IPS-NIHi7 (cell line): ENCODE measurements around the gene ADSS2.
"Not testable (repeated sequence)": the region's sequence is repeated elsewhere in the genome, so short reads cannot be mapped to it uniquely, and the experiment has no call there.

Source experiments
- DNase-seq: peaks from one replicate; pipeline ENCODE4 v3.0.0; 2012; ENCODE audit warnings: mixed read lengths; ENCODE audit errors: extremely low spot score

ADSS2 gene

DNA sequence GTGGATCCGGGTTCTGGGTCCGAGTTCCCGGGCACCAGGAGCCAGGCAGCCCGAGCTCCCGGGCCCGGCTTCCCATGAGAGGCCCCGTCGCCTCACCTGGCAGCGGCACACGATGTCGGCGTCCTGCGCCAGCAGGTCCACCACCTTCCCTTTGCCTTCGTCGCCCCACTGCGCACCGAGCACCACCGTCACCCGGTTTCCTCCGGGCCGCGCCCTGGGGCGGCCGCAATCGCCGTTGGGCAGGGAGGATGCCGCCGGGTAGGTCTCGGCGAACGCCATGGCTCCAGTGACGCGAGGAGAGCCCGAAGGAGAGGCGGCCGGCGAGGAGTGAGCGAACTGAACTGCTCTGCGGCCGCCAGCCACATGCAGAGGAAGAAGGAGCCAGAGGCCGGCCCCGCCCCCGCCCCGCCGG is at the start of gene ADSS2:
Gene ADSS2 (minus strand): TSS at position 371 of the 412 bp plus-strand sequence. CDS start 92 bp downstream, at position 279.
- DNase-seq: no peak

DNA sequence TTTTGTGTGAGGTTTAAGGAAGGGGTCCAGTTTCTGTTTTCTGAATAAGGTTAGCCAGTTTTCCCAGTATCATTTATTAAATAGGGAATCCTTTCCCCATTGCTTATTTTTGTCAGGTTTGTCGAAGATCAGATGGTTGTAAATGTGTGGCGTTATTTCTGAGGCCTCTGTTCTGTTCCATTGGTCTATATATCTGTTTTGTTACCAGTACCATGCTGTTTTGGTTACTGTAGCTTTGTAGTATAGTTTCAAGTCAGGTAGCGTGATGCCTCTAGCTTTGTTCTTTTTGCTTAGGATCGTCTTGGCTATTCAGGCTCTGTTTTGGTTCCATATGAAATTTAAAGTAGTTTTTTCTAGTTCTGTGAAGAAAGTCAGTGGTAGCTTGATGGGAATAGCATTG is 48.8 kb upstream of the ADSS2 start:
- not testable (repeated sequence) for DNase-seq

DNA sequence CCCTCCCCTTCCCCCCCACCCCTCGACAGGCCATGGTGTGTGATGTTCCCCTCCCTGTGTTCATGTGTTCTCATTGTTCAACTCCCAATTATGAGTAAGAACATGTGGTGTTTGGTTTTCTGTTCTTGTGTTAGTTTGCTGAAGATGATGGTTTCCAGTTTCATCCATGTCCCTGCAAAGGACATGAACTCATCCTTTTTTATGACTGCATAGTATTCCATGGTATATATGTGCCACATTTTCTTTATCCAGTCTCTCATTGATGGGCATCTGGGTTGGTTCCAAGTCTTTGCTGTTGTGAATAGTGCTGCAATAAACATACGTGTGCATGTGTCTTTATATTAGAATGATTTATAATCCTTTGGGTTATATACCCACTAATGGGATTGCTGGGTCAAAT is 47.8 kb upstream of the ADSS2 start:
- DNase-seq: not testable (repeated sequence)

DNA sequence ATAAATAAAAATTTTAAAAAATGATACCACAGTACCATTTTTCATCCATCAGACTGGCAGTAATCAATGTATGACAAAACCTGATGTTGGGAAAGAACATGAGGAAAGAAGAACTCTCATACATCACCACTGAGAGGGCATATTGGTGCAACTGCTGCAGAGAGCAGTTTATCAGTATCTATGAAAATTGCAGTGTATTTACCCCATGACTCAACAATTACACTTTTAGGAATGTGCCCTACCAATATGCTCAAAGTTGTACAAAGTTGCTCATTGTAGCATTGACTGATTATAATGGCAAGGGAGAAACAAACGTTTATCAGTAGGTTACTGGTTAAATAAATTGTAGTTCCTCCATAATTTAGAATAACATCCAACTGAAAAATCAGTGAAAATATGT is 46.1 kb upstream of the ADSS2 start:
- no peak for DNase-seq

DNA sequence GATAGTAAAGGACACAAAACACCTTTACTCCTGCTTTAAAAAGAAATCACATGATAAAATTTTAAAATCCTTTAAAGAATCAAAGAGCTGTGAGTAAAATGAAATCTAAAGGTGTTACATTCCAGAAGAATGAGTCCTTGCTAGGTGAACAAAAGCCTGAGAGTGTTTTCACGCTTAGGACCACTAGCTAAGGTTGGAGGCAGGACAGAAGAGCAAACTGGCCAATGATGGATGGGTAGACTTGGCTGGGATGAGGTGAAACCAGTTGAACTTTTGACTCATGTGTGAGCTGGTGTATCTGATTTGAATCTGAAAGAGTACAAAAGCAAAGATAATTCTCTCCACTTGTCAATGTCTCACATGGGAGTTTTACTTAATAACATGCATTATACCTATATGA is 44.5 kb upstream of the ADSS2 start:
- DNase-seq: peak; percentile 65

DNA sequence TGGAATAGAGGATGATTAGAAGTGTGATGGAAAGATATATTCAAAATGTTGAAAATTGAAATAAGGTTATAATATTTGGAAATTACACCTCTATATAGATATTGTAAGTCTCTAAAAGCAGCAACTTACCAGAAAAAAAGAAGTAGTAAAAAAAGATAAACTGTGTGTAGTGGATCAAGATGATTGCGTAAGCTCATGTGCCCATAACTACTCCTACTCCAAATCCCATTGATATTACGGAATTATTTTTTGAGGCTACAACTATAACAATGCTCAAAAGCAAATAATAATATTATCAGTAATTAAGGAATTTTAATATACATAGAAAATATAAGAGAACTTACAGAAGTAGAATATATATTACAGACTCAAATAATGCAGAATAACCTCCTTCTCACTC is 42.9 kb upstream of the ADSS2 start:
- DNase-seq: no peak

DNA sequence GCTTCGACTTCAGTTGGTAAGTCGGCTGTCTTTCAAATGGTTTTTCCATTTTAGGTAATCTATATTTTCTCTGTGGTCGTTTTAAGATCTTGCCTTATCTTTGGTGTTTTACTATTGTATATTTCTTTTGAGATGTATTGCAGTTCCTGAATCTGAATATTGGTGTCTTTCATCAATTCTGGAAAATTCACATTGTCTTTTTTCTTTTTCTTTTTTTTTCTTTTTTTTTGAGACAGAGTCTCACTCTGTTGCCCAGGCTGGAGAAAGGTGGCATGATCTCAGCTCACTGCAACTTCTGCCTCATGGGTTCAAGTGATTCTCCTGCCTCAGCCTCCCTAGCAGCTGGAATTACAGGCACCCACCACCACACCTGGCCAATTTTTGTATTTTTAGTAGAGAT is 33.3 kb upstream of the ADSS2 start:
- DNase-seq: not testable (repeated sequence)

DNA sequence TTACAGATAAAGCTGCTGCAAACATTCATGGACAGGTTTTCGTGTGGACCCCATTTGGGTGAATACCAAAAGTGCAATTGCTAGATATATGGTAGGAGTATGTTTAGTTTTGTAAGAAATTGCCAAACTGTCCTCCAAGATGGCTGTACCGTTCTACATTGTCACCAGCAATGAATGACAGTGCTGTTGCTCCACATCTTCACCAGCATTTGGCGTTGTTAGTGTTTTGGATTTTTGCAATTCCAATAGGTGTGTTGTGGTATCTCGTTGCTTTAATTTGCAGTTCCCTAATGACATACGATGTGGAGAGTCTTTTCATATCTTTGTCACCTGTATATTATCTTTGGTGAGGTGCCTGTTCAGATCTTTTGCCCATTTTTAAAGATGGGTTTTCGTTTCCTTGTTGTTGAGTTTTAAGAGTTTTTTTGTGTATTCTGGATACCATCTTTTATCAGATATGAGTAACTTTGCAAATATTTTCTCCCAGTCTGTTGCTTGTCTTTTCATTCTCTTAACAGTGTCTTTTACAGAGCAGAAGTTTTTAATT is 21.4 kb upstream of the ADSS2 start:
- DNase-seq: no peak

DNA sequence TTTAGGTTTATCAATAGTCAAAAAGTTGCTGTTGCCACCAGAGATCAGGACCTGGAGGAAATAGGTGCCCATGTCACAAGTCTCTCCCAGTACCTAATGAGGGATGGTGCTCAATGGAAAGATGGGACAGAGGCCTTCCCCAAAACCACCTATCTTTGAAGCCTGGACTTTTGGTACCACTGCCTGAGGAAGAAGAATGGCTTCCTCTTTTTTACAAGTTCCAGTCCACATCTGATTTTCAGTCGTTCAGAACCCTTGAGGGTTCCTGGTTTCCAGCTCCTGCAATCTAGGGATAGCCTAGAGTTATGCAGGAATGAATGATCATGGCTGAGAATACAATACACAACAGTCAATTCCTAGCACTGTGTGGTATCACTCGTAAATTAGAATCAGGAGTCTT is 15.0 kb upstream of the ADSS2 start:
- no peak for DNase-seq

DNA sequence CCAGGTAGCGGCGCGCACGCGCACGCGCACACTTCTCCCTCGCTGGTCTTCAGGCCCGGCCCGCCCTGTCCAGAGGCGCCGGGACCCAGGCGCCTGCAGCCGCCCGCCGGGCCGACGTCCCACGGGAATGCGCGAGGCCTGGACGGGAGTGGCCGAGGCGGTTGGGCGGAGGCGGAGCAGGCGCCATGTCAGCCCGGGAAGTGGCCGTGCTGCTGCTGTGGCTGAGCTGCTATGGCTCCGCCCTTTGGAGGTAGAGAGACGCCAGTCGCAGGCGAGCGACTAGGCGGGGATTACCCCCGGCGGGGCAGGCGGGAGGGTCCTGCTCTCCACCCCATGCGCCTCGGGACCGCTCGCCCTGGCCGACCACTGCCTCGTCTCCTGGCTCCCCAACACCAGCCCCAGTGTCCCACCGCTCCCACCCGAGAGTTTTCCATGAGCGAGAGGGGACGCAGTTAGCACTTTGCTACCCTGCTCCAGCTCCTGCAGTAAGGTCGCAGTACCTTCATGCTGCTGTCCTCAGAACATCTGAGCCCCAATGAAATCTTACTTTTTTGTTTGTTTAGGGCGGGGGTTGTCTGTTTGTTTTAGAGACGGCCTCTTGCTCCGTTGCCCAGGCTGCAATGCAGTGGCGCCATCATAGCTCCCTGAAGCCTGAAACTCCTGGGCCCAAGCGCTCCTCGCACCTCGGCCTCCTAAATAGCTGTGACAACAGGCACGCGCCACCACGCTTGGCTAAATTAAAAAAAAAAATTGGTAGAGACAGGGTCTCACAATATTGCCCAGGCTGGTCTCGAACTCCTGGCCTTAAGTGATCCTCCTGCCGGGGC is 9.7 kb upstream of the ADSS2 start, which contains the start of gene CATSPERE:
Gene CATSPERE (plus strand): TSS at position 29 of the 827 bp plus-strand sequence. CDS start 157 bp downstream, at position 186.
- DNase-seq: peak; percentile 93

DNA sequence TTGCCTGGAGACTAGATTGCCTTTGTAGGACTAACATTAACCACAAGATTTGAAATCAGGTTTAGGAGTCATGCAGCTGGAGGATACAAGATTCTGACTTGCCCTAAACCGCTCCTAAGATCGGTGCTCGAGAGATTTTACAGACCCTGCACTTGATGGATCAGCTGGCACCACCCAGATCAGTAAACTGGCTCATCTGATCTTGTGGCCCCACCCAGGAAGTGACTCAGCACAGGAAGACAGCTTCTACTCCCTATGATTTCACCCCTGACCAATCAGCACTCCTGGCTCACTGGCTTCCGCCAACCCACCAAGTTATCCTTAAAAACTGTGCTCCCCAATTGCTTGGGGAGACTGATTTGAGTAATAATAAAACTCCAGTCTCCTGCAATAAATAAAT is 8.5 kb upstream of the ADSS2 start:
- no peak for DNase-seq

DNA sequence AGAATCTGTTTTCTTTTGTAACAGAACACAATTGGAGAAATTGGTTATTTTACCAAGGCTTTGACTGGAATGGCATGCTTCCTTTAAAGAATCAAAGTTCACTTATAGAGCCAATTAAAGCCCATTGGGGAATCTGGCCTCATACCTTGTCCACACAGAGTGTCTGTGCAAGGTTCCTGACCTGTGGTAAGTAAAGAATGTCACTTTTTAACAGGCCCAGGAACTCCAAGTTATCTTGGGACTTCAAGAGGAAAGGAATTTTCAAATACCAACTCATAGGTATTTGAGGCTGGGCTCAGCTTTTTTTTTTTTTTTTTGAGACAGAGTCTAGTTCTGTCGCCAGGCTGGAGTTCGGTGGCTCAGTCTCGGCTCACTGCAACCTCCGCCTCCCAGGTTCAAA is 7.1 kb upstream of the ADSS2 start:
- no peak for DNase-seq

DNA sequence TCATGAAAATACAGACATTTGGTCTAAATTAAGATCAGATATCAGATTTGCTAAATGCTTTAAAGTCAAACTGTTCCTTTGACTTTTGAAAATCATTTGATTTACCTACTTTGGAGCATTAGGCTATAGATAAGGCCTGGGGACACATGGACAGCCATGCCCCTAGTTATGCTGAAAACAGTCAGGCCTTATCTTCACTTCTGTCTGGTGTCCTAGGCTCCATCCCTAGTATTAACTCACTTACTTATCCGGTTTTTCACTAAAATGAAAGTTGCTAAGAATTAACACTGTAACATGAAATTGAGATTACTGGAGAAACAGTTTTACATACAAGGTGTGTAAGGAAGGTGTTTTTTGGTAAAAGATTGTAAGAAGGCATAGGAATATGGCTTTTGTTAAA is 4.9 kb upstream of the ADSS2 start:
- no peak for DNase-seq

DNA sequence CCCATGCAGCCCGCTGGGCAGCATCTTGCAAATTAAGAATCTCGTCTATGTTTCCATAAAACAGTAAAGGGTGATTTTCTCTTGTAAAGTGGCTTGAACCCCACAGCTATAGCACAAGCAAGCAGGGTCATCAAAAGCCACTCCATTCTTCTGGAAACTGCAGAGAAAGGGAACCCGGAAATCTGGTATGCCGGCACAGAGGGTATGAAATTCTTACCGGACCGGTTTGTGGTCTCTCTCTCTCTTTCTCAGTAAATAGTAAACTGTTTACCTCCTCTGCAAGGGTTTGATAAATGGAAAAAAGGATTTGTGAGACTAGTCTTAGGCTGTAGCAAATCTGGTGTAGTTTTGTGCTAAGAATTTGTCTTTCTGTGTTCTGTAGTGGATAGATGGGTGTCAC is 2.7 kb upstream of the ADSS2 start:
- DNase-seq: no peak

DNA sequence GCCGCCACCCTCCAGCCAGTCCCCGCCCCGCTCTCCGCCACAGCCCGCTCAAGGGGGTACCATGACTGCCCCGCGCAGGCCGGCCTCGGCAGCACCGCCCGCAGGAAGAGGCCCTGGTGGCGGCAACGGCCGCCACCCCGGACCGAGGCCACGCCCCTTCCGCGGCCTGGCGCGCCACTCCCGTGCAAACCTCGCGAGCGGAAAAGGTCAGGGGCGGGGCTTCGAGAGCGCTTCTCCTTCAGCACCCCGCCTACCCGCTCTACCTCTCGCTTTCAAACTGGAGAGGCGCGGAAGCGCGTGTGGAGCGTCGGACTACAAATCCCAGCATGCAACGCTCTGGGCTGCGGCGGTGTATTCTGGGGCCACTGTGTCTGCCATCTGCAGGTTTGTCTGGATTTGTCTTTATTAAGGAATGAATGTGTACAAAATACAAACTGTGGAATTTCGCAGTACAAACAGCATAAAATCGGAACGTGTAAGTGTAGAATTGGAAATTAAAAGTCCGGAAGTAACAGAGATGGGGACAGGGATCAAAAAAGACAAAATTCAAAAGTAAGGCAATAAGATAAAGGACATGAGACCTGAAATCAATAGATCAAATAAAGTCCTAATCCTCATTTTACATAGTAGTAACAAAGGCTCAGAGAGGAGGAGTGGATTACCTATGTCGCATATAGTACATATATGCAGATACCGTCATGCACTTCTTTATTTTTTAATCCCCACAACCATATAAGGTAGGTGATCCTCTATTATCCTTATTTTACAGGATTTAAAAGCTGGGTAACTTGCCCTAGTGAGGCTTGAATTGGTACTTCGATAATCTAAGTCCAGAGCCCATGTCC is 464 bp upstream of the ADSS2 start:
- peak; percentile 96 for DNase-seq

DNA sequence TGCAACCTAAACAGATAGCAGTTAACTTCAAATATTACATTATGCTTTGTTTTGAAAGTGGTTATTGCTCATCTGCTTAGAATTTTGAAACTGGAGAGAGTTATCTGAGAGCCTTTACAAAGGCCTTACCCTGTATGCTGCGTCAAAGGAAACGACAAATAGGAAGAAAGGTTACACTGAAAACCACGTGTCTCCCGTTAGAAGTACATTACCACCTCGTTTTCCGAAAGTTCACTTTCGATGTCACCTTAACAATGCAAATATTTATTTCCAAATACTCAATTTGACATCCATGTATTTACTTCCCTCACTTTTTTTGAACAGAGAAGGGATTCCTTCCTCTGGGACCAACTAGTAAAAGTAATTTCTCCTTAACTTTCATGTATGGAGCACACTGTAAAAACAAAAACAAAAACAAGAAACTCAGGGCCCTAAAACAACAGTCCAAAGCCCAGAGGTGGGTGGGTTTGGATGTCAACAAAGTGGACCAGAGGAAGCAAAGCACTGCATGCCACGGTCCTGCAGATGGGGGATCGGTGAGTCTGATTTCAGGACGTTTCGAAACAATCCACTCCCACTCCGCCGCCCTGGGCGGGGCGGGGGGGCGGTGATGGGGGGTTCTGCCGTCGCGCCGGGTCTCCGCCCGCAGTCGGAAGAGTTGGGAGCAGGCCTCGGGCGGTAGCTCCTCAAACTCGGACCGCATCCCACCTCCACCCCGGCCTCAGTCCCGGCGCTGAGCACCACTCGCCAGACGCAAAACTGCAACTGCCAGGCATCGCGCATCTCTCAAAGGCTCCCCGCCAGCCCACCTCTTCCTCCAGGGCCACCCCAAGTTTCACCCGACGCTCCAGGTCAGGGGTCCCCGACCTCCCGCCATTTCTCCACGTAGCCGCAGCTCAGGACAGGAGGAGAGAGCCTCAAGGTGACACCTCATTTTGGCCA is 841 bp downstream of the ADSS2 start:
- DNase-seq: peak; percentile 15

DNA sequence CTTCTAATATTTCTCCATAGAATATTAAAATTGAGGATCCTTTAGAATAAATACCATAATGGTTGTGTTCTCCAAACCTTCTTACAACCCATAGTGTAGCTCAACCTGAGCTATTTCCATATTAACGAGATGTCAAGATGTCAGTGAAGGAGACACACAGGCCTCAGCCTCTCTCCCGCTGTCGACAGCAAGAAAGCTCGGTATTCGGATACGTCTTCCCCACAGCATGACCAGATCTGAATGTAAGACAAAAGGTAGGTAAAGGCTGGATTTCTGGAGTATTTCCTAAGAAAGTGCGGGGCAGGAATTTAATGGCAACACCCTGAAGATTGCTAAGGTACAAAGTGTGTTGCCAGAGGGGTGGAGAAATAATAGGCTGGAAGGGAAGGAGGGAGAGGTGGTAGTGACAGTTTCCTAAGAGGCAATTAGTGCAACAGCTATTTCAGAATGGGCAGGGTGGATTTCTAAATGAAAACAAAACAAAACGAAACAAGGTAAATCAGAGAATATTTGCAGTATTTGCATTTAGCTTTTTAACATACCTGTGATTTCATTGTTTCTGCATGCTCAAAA is 1.7 kb downstream of the ADSS2 start:
- DNase-seq: no peak

DNA sequence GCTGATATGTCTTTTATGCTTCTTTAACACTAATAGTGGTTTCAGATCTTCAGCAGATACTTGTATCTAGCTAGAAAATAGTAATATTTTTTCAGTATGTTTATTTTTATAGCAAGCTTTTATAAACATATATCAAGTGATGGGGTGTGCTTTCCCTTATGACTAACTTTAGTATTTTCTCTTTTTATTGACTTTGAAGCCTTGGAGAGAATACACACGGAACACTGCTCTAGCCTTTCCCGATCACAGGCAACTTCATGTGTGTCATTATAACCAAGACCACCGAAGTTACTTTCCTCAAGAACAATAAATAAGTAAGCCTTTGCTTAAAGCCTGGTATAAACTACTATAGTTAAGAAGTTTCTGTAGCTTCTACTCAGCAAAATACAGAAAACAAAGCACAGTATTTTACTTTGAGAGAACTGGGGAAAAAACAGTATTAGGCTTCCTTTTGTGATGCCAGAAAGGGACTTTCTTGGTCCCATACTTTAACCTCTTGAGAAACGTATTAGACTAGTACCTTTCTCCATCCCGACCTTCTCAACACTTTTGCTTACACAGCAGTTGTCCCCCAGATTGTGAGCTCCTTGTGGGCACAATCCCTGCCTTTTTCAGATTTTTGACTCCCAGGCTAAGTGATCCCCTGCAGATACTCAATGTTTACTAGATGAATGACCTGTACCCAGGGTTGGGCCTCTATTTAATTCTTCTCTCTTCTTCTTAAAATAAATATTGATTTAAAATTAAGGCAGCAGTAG is 3.3 kb downstream of the ADSS2 start:
- DNase-seq: no peak

DNA sequence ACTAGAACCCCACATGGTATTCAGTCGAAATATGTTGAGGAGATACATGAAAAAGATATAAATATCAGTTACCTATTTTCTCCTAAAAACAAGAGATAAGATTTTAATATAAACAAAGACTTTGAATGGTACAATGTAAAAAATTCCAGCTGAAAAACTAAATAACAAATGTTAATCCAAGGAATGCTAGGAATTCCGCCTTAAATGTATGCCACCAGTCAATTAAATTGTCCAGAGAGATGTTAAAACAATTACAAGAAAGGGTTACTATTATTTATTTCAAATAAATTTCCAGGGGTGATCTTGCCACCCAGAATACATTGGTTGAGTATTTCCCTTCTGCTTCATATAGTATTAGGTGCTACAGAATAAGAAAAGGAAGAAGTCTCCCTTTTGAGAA is 4.2 kb downstream of the ADSS2 start:
- no peak for DNase-seq

DNA sequence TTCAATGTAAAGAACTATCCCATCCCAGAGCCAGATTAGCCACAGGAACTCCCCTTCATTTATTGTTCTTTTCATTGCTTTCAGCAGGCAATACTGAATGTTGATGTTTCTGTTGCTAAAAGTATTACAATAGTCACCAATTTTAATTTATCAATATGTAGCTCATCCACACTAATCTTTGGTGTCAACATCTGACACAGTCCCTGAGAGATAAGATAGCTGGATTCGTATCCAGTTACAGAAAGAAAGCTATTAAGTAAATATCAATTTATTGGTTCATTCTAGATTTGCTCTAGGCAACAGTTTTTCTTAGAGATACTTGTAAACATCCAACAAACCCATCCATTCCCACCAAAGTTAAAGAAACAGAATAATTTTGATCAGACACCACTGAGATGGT is 4.7 kb downstream of the ADSS2 start:
- no peak for DNase-seq
